HEK293 (cell line): Measurements from ENCODE around the gene ORC2.
A peak's percentile ranks its signal among the peaks of the same experiment; 100 is the strongest.

Experiments used
- CTCF ChIA-PET: fragments of 350-600 bp; formaldehyde crosslinking; extraction: SDS; loops from one replicate; lab custom pipeline; 2021; ENCODE audit warnings: antibody characterized with exemption; lab: Yijun Ruan, JAX
- POLR2A ChIA-PET: fragments of 300-600 bp; formaldehyde crosslinking; extraction: SDS; loops from one replicate; lab custom pipeline; 2020; ENCODE audit warnings: antibody characterized with exemption, inconsistent platforms; lab: Yijun Ruan, JAX
- H3K27ac ChIP-seq: fragments of 200-500 bp; sonication (Bioruptor generic); 2 replicates; pipeline ENCODE4 v1.5.1; 2014; ENCODE audit warnings: low read depth, low read length, control low read depth, inconsistent platforms; ENCODE audit errors: extremely low read depth
- H3K36me3 ChIP-seq, 2 experiments: fragments of 200-500 bp in 1 of 2; sonication (Bioruptor generic) in 1 of 2; 1 replicate in 1 of 2; 2 replicates in 1 of 2; pipeline ENCODE4 v1.5.1; 2014 to 2017; ENCODE audit warnings: inconsistent platforms in 2 of 2, low read length in 2 of 2; ENCODE audit not compliant: control insufficient read depth in 2 of 2, insufficient read depth in 1 of 2
- H3K4me1 ChIP-seq: fragments of 200-500 bp; sonication (Bioruptor generic); 2 replicates; pipeline ENCODE4 v1.5.1; 2014; ENCODE audit warnings: mild to moderate bottlenecking, low read length, inconsistent platforms; ENCODE audit not compliant: control insufficient read depth, insufficient read depth
- H3K4me3 ChIP-seq: 2 replicates; pipeline ENCODE4 v1.5.1; 2011; ENCODE audit warnings: low read depth, mild to moderate bottlenecking, control low read depth, low read length, moderate library complexity
- H3K9me3 ChIP-seq: fragments of 200-500 bp; sonication (Bioruptor generic); 2 replicates; pipeline ENCODE4 v1.5.1; 2014; ENCODE audit warnings: low read depth, low read length, inconsistent platforms; ENCODE audit not compliant: control insufficient read depth, insufficient read depth
- OSR2 ChIP-seq: fragments of 450-650 bp; formaldehyde crosslinking; IDR thresholded peaks from 2 replicates; pipeline ENCODE4 v1.5.1; 2016; ENCODE audit warnings: missing biosample characterization, missing genetic modification characterization
- YY2 ChIP-seq: fragments of 450-650 bp; formaldehyde crosslinking; IDR thresholded peaks from 2 replicates; pipeline ENCODE4 v1.5.1; 2016; ENCODE audit warnings: missing biosample characterization, missing genetic modification characterization
- ZBTB1 ChIP-seq: fragments of 450-650 bp; formaldehyde crosslinking; IDR thresholded peaks from 2 replicates; pipeline ENCODE4 v1.5.1; 2016; ENCODE audit warnings: missing biosample characterization, missing genetic modification characterization
- ZBTB20 ChIP-seq: fragments of 450-650 bp; formaldehyde crosslinking; IDR thresholded peaks from 2 replicates; pipeline ENCODE4 v1.5.1; 2016; ENCODE audit warnings: missing biosample characterization, missing genetic modification characterization
- ZBTB48 ChIP-seq: fragments of 450-650 bp; formaldehyde crosslinking; IDR thresholded peaks from 2 replicates; pipeline ENCODE4 v1.5.1; 2016; ENCODE audit warnings: missing biosample characterization, missing genetic modification characterization
- ZFHX2 ChIP-seq: fragments of 450-650 bp; formaldehyde crosslinking; conservative IDR thresholded peaks from 2 replicates; pipeline ENCODE4 v1.5.1; 2016; ENCODE audit warnings: missing biosample characterization, missing genetic modification characterization
- ZNF112 ChIP-seq: fragments of 450-650 bp; formaldehyde crosslinking; IDR thresholded peaks from 2 replicates; pipeline ENCODE4 v1.5.0; 2017; ENCODE audit warnings: missing biosample characterization, missing genetic modification characterization
- ZNF184 ChIP-seq: fragments of 450-650 bp; IDR thresholded peaks from 2 replicates; pipeline ENCODE4 v1.5.1; 2018; ENCODE audit warnings: missing biosample characterization, mild to moderate bottlenecking, missing genetic modification characterization
- ZNF221 ChIP-seq: fragments of 450-650 bp; formaldehyde crosslinking; IDR thresholded peaks from 2 replicates; pipeline ENCODE4 v1.5.1; 2017; ENCODE audit warnings: missing biosample characterization, missing genetic modification characterization, borderline replicate concordance
- ZNF274 ChIP-seq, 2 experiments: fragments of 200-500 bp in 1 of 2; fragments of 450-650 bp in 1 of 2; sonication (Bioruptor generic) in 1 of 2; formaldehyde crosslinking in 1 of 2; IDR thresholded peaks; 2 replicates each; pipeline versions ENCODE4 v1.5.1 to v1.6.1; 2014 to 2016; ENCODE audit warnings: borderline replicate concordance in 1 of 2, inconsistent platforms in 1 of 2, low read length in 1 of 2, missing biosample characterization in 1 of 2, missing genetic modification characterization in 1 of 2
- ZNF354C ChIP-seq: fragments of 450-650 bp; formaldehyde crosslinking; IDR thresholded peaks from 2 replicates; pipeline ENCODE4 v1.5.1; 2016; ENCODE audit warnings: missing biosample characterization, missing genetic modification characterization, low read depth, borderline replicate concordance
- ZNF404 ChIP-seq: fragments of 450-650 bp; formaldehyde crosslinking; IDR thresholded peaks from 2 replicates; pipeline ENCODE4 v1.5.1; 2017; ENCODE audit warnings: missing biosample characterization, missing genetic modification characterization
- ZNF48 ChIP-seq: fragments of 450-650 bp; formaldehyde crosslinking; IDR thresholded peaks from 2 replicates; pipeline ENCODE4 v1.5.1; 2016; ENCODE audit warnings: missing biosample characterization, missing genetic modification characterization
- ZNF629 ChIP-seq: fragments of 450-650 bp; formaldehyde crosslinking; IDR thresholded peaks from 2 replicates; pipeline ENCODE4 v1.5.1; 2017; ENCODE audit warnings: missing biosample characterization, missing genetic modification characterization
- ZNF654 ChIP-seq: fragments of 450-650 bp; formaldehyde crosslinking; IDR thresholded peaks from 2 replicates; pipeline ENCODE4 v1.5.1; 2016; ENCODE audit warnings: low read depth, missing biosample characterization, missing genetic modification characterization
- ZNF664 ChIP-seq: fragments of 450-650 bp; formaldehyde crosslinking; IDR thresholded peaks from 2 replicates; pipeline ENCODE4 v1.5.1; 2016; ENCODE audit warnings: missing biosample characterization, missing genetic modification characterization
- ZNF777 ChIP-seq: fragments of 450-650 bp; formaldehyde crosslinking; IDR thresholded peaks from 2 replicates; pipeline ENCODE4 v1.5.1; 2017; ENCODE audit warnings: missing biosample characterization, missing genetic modification characterization, borderline replicate concordance
- TF ChIP-seq, protein P1 (sequence below): fragments of 450-650 bp; formaldehyde crosslinking; IDR thresholded peaks from 2 replicates; pipeline ENCODE4 v1.5.1; 2016; ENCODE audit warnings: missing biosample characterization, missing genetic modification characterization, borderline replicate concordance
- TF ChIP-seq, protein P2 (sequence below): fragments of 450-650 bp; formaldehyde crosslinking; IDR thresholded peaks from 2 replicates; pipeline ENCODE4 v1.5.1; 2016; ENCODE audit warnings: missing biosample characterization, missing genetic modification characterization
- TF ChIP-seq, protein P3 (sequence below): fragments of 450-650 bp; formaldehyde crosslinking; IDR thresholded peaks from 2 replicates; pipeline ENCODE4 v1.5.1; 2016; ENCODE audit warnings: missing biosample characterization, missing genetic modification characterization
- TF ChIP-seq, protein P4 (sequence below): fragments of 450-650 bp; formaldehyde crosslinking; conservative IDR thresholded peaks from 2 replicates; pipeline ENCODE4 v1.5.1; 2016; ENCODE audit warnings: low read depth, missing biosample characterization, missing genetic modification characterization

ORC2 gene

DNA sequence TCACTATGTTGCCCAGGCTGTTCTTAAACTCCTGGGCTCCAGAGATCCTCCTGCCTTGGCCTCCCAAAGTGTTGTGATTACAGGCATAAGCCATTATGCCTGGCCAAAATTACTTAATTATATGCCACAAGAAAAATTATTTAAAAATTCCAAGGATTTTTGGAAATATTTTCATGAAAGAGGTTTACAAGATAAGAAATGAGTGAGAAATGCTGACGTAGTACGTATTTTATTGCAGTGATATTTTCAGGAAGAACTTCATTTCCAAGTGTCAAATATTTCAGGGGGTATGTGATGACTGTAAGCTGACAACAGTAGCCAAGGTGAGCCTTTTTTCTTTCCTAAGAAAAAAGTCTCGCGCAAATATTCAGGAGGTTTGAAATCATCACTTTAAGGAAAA lies 53.5 kb downstream of the ORC2 start:
- no peaks in the 10 kb centered on the region for H3K9me3 ChIP-seq
- no peak overlapping the region for H3K4me3 ChIP-seq
- POLR2A ChIA-PET = no interaction called here
- TF ChIP-seq, protein P1, sequence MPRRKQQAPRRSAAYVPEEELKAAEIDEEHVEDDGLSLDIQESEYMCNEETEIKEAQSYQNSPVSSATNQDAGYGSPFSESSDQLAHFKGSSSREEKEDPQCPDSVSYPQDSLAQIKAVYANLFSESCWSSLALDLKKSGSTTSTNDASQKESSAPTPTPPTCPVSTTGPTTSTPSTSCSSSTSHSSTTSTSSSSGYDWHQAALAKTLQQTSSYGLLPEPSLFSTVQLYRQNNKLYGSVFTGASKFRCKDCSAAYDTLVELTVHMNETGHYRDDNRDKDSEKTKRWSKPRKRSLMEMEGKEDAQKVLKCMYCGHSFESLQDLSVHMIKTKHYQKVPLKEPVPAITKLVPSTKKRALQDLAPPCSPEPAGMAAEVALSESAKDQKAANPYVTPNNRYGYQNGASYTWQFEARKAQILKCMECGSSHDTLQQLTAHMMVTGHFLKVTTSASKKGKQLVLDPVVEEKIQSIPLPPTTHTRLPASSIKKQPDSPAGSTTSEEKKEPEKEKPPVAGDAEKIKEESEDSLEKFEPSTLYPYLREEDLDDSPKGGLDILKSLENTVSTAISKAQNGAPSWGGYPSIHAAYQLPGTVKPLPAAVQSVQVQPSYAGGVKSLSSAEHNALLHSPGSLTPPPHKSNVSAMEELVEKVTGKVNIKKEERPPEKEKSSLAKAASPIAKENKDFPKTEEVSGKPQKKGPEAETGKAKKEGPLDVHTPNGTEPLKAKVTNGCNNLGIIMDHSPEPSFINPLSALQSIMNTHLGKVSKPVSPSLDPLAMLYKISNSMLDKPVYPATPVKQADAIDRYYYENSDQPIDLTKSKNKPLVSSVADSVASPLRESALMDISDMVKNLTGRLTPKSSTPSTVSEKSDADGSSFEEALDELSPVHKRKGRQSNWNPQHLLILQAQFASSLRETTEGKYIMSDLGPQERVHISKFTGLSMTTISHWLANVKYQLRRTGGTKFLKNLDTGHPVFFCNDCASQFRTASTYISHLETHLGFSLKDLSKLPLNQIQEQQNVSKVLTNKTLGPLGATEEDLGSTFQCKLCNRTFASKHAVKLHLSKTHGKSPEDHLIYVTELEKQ (tag by site-specific recombination) = no peak
- TF ChIP-seq OSR2 (tag by site-specific recombination) (no peak), ZNF184 (tag by site-specific recombination) (no peak), ZFHX2 (tag by site-specific recombination) (no peak), ZBTB1 (tag by site-specific recombination) (no peak), ZNF112 (tag by site-specific recombination) (no peak), ZNF404 (tag by site-specific recombination) (no peak), ZBTB48 (no peak), ZNF354C (tag by site-specific recombination) (no peak), ZNF629 (tag by site-specific recombination) (no peak), YY2 (tag by site-specific recombination) (no peak), ZNF777 (tag by site-specific recombination) (no peak), ZNF274 (IDR thresholded peaks at IDR 0.05; ENCODE audit: low read length) (no peak), ZNF274 (tag by site-specific recombination; IDR thresholded peaks at IDR 0.05; ENCODE audit: borderline replicate concordance) (no peak), ZNF48 (tag by site-specific recombination) (no peak), ZNF664 (tag by site-specific recombination) (no peak)
- TF ChIP-seq, protein P2, sequence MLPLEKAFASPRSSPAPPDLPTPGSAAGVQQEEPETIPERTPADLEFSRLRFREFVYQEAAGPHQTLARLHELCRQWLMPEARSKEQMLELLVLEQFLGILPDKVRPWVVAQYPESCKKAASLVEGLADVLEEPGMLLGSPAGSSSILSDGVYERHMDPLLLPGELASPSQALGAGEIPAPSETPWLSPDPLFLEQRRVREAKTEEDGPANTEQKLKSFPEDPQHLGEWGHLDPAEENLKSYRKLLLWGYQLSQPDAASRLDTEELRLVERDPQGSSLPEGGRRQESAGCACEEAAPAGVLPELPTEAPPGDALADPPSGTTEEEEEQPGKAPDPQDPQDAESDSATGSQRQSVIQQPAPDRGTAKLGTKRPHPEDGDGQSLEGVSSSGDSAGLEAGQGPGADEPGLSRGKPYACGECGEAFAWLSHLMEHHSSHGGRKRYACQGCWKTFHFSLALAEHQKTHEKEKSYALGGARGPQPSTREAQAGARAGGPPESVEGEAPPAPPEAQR = no peak
- TF ChIP-seq, all 188 proteins: peak for 0
- CTCF ChIA-PET = interaction anchor here (0.7 kb wide), 1 partner anchor 267 kb away, joined by 3 read pairs; no protein-coding TSS in a partner anchor
- Histone ChIP-seq H3K4me1 (no peaks in the 10 kb centered on the region), H3K36me3 (peaks cover 76 to 83% of the 10 kb centered on the region in 2 experiments), H3K27ac (no peak overlapping the region)

DNA sequence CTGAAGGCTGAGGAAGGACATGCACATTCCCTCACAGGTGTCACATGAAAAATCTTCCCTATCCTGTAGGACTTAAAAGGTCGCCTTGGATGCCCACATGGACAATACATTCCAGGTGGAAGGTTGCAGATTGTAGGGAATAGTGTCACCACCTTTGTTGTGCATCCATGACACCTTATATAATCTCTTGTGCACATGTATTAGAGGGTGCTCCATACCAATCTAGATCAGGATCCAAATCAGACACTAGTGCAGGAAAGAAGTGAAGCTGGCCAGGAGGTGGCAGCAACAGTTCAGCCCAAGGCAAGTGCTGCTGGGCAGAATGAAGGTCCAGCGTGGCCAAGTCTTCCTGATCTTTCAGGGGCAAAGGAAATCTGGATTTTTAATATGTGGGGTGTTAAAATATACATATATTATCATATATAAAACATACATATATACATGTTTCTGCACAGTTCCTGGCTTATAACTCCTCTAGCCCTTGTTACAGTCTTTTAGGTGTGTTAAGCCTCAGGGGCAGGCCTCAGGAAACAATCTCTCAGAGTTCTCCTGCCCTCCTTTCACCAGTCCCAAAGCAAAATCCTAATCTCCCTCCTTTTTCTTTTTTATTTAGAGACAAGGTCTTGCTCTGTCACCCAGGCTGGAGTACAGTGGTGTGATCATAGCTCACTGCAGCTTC lies 57.7 kb downstream of the ORC2 start:
- no peak overlapping the region for H3K4me3 ChIP-seq
- ChIA-PET POLR2A (interaction anchor here (1.0 to 1.6 kb wide), 4 partner anchors 164 to 327 kb away, joined by 3 to 5 read pairs (median 4); no protein-coding TSS in a partner anchor), CTCF (interaction anchor here (0.5 to 4.0 kb wide), 24 partner anchors 8 to 868 kb away, joined by 3 to 49 read pairs (median 4); partner anchors contain the start of genes CASP10, NIF3L1 and PPIL3)
- no peaks in the 10 kb centered on the region for H3K4me1 ChIP-seq
- no peaks in the 10 kb centered on the region for H3K9me3 ChIP-seq
- peaks cover 69 to 83% of the 10 kb centered on the region in 2 experiments for H3K36me3 ChIP-seq
- H3K27ac ChIP-seq = no peak overlapping the region
- TF ChIP-seq ZNF654 (tag by site-specific recombination) (peak; percentile 87), ZNF221 (tag by site-specific recombination) (no peak), ZBTB20 (tag by site-specific recombination) (peak; percentile 28; the same call in 1 of the 2 replicates)
- TF ChIP-seq, protein P3, sequence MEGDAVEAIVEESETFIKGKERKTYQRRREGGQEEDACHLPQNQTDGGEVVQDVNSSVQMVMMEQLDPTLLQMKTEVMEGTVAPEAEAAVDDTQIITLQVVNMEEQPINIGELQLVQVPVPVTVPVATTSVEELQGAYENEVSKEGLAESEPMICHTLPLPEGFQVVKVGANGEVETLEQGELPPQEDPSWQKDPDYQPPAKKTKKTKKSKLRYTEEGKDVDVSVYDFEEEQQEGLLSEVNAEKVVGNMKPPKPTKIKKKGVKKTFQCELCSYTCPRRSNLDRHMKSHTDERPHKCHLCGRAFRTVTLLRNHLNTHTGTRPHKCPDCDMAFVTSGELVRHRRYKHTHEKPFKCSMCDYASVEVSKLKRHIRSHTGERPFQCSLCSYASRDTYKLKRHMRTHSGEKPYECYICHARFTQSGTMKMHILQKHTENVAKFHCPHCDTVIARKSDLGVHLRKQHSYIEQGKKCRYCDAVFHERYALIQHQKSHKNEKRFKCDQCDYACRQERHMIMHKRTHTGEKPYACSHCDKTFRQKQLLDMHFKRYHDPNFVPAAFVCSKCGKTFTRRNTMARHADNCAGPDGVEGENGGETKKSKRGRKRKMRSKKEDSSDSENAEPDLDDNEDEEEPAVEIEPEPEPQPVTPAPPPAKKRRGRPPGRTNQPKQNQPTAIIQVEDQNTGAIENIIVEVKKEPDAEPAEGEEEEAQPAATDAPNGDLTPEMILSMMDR (tag by site-specific recombination) = peak; percentile 72
- TF ChIP-seq, protein P4, sequence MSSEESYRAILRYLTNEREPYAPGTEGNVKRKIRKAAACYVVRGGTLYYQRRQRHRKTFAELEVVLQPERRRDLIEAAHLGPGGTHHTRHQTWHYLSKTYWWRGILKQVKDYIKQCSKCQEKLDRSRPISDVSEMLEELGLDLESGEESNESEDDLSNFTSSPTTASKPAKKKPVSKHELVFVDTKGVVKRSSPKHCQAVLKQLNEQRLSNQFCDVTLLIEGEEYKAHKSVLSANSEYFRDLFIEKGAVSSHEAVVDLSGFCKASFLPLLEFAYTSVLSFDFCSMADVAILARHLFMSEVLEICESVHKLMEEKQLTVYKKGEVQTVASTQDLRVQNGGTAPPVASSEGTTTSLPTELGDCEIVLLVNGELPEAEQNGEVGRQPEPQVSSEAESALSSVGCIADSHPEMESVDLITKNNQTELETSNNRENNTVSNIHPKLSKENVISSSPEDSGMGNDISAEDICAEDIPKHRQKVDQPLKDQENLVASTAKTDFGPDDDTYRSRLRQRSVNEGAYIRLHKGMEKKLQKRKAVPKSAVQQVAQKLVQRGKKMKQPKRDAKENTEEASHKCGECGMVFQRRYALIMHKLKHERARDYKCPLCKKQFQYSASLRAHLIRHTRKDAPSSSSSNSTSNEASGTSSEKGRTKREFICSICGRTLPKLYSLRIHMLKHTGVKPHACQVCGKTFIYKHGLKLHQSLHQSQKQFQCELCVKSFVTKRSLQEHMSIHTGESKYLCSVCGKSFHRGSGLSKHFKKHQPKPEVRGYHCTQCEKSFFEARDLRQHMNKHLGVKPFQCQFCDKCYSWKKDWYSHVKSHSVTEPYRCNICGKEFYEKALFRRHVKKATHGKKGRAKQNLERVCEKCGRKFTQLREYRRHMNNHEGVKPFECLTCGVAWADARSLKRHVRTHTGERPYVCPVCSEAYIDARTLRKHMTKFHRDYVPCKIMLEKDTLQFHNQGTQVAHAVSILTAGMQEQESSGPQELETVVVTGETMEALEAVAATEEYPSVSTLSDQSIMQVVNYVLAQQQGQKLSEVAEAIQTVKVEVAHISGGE (tag by site-specific recombination) = peak; percentile 91
